Subcutaneous abdominal adipose tissue (tissue), 5 donors: ENCODE results near the gene CTBS.

ENCODE experiments used
- H3K27ac ChIP-seq: one replicate; pipeline ENCODE4 v1.7.0; 2013; ENCODE audit warnings: low read depth, mild to moderate bottlenecking, inconsistent platforms, low read length, moderate library complexity
- H3K27me3 ChIP-seq, 5 donors: one replicate each; pipeline ENCODE4 v1.7.0; 2013; ENCODE audit warnings: low read length in 5 of 5, inconsistent platforms in 1 of 5; ENCODE audit not compliant: control insufficient read depth in 5 of 5, insufficient read depth in 4 of 5
- H3K36me3 ChIP-seq, 5 donors: one replicate each; pipeline ENCODE4 v1.7.0; 2013; ENCODE audit warnings: low read length in 5 of 5; ENCODE audit not compliant: control insufficient read depth in 5 of 5, insufficient read depth in 5 of 5
- H3K4me1 ChIP-seq, 5 donors: one replicate each; pipeline ENCODE4 v1.7.0; 2013; ENCODE audit warnings: low read length in 5 of 5, mild to moderate bottlenecking in 3 of 5, moderate library complexity in 1 of 5; ENCODE audit not compliant: control insufficient read depth in 5 of 5, insufficient read depth in 5 of 5
- H3K4me3 ChIP-seq, 5 donors: one replicate each; pipeline ENCODE4 v1.7.0; 2013; ENCODE audit warnings: low read length in 5 of 5, low read depth in 1 of 5
- H3K9ac ChIP-seq, 5 donors: one replicate each; pipeline ENCODE4 v1.7.0; 2013; ENCODE audit warnings: low read length in 5 of 5, mild to moderate bottlenecking in 4 of 5, moderate library complexity in 3 of 5
- H3K9me3 ChIP-seq, 5 donors: one replicate each; pipeline ENCODE4 v1.7.0; 2013; ENCODE audit warnings: low read length in 5 of 5; ENCODE audit not compliant: control insufficient read depth in 5 of 5
- donor health status: healthy.
- donor health status: healthy.
- donor health status: healthy.
- donor health status: healthy.
- donor health status: healthy.

Gene CTBS

GRCh38 chr1:84587099-84587498 is 12.9 kb upstream of the CTBS start:
- H3K9me3 ChIP-seq = no peaks in the 10 kb centered on the region
- no peak overlapping the region for H3K4me3 ChIP-seq
- H3K36me3 ChIP-seq = no peaks in the 10 kb centered on the region
- peaks cover 0 to 9% (median 0%) of the 10 kb centered on the region in 5 donors for H3K4me1 ChIP-seq
- no peak overlapping the region for H3K27ac ChIP-seq
- H3K9ac ChIP-seq = no peak overlapping the region
- no peaks in the 10 kb centered on the region for H3K27me3 ChIP-seq

GRCh38 chr1:84585803-84586202 is 11.6 kb upstream of the CTBS start:
- H3K9ac ChIP-seq = no peak overlapping the region
- no peaks in the 10 kb centered on the region for H3K27me3 ChIP-seq
- peaks cover 0 to 9% (median 0%) of the 10 kb centered on the region in 5 donors for H3K4me1 ChIP-seq
- H3K27ac ChIP-seq = no peak overlapping the region
- H3K9me3 ChIP-seq = no peaks in the 10 kb centered on the region
- H3K4me3 ChIP-seq = no peak overlapping the region
- H3K36me3 ChIP-seq = no peaks in the 10 kb centered on the region

- no peak overlapping the region for H3K27ac ChIP-seq
- H3K4me1 ChIP-seq = peaks cover 0 to 9% (median 0%) of the 10 kb centered on the region in 5 donors
- H3K27me3 ChIP-seq = no peaks in the 10 kb centered on the region
- H3K9ac ChIP-seq = no peak overlapping the region
- H3K9me3 ChIP-seq = no peaks in the 10 kb centered on the region
- H3K36me3 ChIP-seq = no peaks in the 10 kb centered on the region
- H3K4me3 ChIP-seq = no peak overlapping the region
Measured at GRCh38 chr1:84584126-84584525, 9.9 kb upstream of the CTBS start.

GRCh38 chr1:84583648-84584047 is 9.4 kb upstream of the CTBS start:
- H3K27ac ChIP-seq = no peak overlapping the region
- H3K4me1 ChIP-seq = peaks cover 0 to 9% (median 0%) of the 10 kb centered on the region in 5 donors
- H3K9ac ChIP-seq = no peak overlapping the region
- H3K4me3 ChIP-seq = no peak overlapping the region
- no peaks in the 10 kb centered on the region for H3K27me3 ChIP-seq
- H3K36me3 ChIP-seq = no peaks in the 10 kb centered on the region
- no peaks in the 10 kb centered on the region for H3K9me3 ChIP-seq

- no peaks in the 10 kb centered on the region for H3K36me3 ChIP-seq
- no peaks in the 10 kb centered on the region for H3K27me3 ChIP-seq
- H3K9me3 ChIP-seq = no peaks in the 10 kb centered on the region
- peaks cover 0 to 9% (median 0%) of the 10 kb centered on the region in 5 donors for H3K4me1 ChIP-seq
- H3K9ac ChIP-seq = no peak overlapping the region
- H3K4me3 ChIP-seq = no peak overlapping the region
- no peak overlapping the region for H3K27ac ChIP-seq
Measured at GRCh38 chr1:84582802-84583587, 8.8 kb upstream of the CTBS start.

GRCh38 chr1:84581648-84582047 is 7.4 kb upstream of the CTBS start:
- H3K9me3 ChIP-seq = no peaks in the 10 kb centered on the region
- H3K27me3 ChIP-seq = no peaks in the 10 kb centered on the region
- H3K4me3 ChIP-seq = no peak overlapping the region
- H3K36me3 ChIP-seq = no peaks in the 10 kb centered on the region
- no peak overlapping the region for H3K9ac ChIP-seq
- no peak overlapping the region for H3K27ac ChIP-seq
- H3K4me1 ChIP-seq = peaks cover 0 to 9% (median 0%) of the 10 kb centered on the region in 5 donors

- peaks cover 0 to 5% (median 0%) of the 10 kb centered on the region in 5 donors for H3K36me3 ChIP-seq
- H3K27ac ChIP-seq = no peak overlapping the region
- H3K27me3 ChIP-seq = no peaks in the 10 kb centered on the region
- peak overlapping the region; percentile 69 to 88 (median 83) for H3K4me3 ChIP-seq
- no peaks in the 10 kb centered on the region for H3K9me3 ChIP-seq
- H3K9ac ChIP-seq = no peak overlapping the region
- peaks cover 0 to 23% (median 19%) of the 10 kb centered on the region in 5 donors for H3K4me1 ChIP-seq
Measured at GRCh38 chr1:84574936-84575335, 696 bp upstream of the CTBS start.

GRCh38 chr1:84573481-84573966 is 716 bp downstream of the CTBS start:
- Histone ChIP-seq H3K4me3 (peak overlapping the region; percentile 71 to 94 (median 88)), H3K9ac (peak overlapping the region; percentile 91 to 97 (median 97)), H3K9me3 (no peaks in the 10 kb centered on the region), H3K27ac (peak overlapping the region; percentile 99), H3K4me1 (peaks cover 0 to 23% (median 19%) of the 10 kb centered on the region in 5 donors), H3K27me3 (no peaks in the 10 kb centered on the region), H3K36me3 (peaks cover 4 to 14% (median 8%) of the 10 kb centered on the region in 5 donors)

- no peak overlapping the region for H3K9ac ChIP-seq
- H3K27me3 ChIP-seq = no peaks in the 10 kb centered on the region
- H3K4me3 ChIP-seq = no peak overlapping the region
- no peaks in the 10 kb centered on the region for H3K9me3 ChIP-seq
- no peak overlapping the region for H3K27ac ChIP-seq
- H3K4me1 ChIP-seq = peaks cover 0 to 23% (median 19%) of the 10 kb centered on the region in 5 donors
- H3K36me3 ChIP-seq = peaks cover 4 to 23% (median 12%) of the 10 kb centered on the region in 5 donors
Measured at GRCh38 chr1:84571150-84571535, 3.1 kb downstream of the CTBS start.

GRCh38 chr1:84570436-84571149 is 3.6 kb downstream of the CTBS start:
- Histone ChIP-seq H3K9me3 (no peaks in the 10 kb centered on the region), H3K9ac (no peak overlapping the region), H3K27ac (no peak overlapping the region), H3K27me3 (no peaks in the 10 kb centered on the region), H3K4me3 (no peak overlapping the region), H3K36me3 (peaks cover 4 to 24% (median 12%) of the 10 kb centered on the region in 5 donors), H3K4me1 (peaks cover 0 to 23% (median 19%) of the 10 kb centered on the region in 5 donors)
